ENCODE measurements around the gene CDCA4. TPM values are rescaled to one million over a fixed set of nuclear protein-coding genes. Genes with fewer than 3 reads are reported as not detected.

The CDCA4 gene
- total RNA-seq, 1 donor from 2014 or later, result 33.2 TPM

DNA sequence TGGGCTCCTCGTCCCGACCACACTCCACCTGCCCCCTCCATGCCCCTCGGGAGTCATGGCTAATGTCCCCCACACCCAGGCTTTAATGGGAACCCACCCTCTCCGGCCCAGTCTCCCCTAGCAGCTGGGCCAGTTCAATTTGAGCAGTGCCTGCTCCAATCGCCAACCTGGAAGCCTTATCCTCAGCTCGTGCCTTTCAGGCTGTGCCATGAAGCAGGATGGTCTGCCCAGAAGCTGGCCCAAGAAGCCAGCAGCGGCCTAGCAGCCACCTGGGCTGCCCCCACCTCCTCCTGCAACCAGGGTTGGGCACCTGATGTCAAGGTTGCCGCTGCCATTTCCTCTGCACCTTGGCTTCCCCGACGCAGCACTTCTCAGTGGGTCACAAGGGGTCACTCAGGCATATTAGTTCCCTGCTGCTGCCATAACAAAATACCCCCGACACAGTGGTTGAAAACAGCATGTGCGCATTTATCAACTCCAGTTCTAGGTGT is 37.6 kb downstream of the CDCA4 start:
- H3K4me3 ChIP-seq (ENCODE audit: low read depth, low read length), result no peak overlapping the region
- no peak for DNase-seq (ENCODE audit: low read depth)
- H3K27me3 ChIP-seq (ENCODE audit: control insufficient read depth, insufficient read depth, low read length), result no peaks in the 10 kb centered on the region
- TF ChIP-seq, protein P1, sequence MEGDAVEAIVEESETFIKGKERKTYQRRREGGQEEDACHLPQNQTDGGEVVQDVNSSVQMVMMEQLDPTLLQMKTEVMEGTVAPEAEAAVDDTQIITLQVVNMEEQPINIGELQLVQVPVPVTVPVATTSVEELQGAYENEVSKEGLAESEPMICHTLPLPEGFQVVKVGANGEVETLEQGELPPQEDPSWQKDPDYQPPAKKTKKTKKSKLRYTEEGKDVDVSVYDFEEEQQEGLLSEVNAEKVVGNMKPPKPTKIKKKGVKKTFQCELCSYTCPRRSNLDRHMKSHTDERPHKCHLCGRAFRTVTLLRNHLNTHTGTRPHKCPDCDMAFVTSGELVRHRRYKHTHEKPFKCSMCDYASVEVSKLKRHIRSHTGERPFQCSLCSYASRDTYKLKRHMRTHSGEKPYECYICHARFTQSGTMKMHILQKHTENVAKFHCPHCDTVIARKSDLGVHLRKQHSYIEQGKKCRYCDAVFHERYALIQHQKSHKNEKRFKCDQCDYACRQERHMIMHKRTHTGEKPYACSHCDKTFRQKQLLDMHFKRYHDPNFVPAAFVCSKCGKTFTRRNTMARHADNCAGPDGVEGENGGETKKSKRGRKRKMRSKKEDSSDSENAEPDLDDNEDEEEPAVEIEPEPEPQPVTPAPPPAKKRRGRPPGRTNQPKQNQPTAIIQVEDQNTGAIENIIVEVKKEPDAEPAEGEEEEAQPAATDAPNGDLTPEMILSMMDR (IDR thresholded peaks at IDR 0.05; ENCODE audit: insufficient read depth, low read length, poor library complexity, severe bottlenecking), result no peak
- no peaks in the 10 kb centered on the region for H3K36me3 ChIP-seq (ENCODE audit: control insufficient read depth, insufficient read depth, low read length)

DNA sequence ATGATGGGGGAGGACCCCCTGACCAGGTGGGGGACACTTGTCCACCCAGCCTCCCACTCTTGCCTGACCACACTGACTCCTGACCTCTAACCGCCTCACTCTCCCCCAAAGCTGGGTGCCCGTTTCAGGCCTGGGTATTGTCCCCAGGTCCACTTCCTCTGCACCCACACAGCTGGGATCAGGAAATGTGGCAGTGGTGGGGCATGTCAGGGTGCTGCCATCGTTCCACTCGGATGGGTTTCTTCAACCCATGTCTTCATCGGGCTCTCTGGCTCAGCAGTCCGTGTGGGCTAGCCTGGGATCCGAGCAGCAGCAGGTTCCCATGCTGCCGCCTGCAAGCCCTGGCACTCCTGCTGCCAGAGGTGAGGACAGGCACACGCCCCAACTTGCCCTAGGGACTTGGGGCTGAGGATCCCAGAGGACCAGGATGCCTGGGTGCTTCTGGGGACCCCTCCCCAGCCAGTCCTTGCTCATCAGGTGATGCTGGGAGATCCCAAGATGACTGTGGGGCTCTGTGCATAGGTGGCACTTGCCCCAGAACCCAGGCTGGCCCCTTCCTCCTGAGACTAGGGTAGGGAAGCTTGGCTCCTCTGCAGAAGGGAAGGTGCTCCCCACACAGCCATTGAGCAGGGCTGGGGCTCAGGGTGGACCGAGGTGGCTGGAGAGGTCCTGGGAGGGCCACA is 38.2 kb downstream of the CDCA4 start:
- Histone ChIP-seq H3K27me3 (ENCODE audit: control insufficient read depth, insufficient read depth, low read length) (no peaks in the 10 kb centered on the region), H3K4me3 (ENCODE audit: low read depth, low read length) (no peak overlapping the region), H3K36me3 (ENCODE audit: control insufficient read depth, insufficient read depth, low read length) (no peaks in the 10 kb centered on the region)
- DNase-seq (ENCODE audit: low read depth), result no peak
- TF ChIP-seq, protein P1 (IDR thresholded peaks at IDR 0.05; ENCODE audit: insufficient read depth, low read length, poor library complexity, severe bottlenecking), result no peak

- Histone ChIP-seq H3K4me3 (ENCODE audit: low read depth, low read length) (no peak overlapping the region), H3K27me3 (ENCODE audit: control insufficient read depth, insufficient read depth, low read length) (no peaks in the 10 kb centered on the region), H3K36me3 (ENCODE audit: control insufficient read depth, insufficient read depth, low read length) (no peaks in the 10 kb centered on the region)
- TF ChIP-seq, protein P1 (IDR thresholded peaks at IDR 0.05; ENCODE audit: insufficient read depth, low read length, poor library complexity, severe bottlenecking), result no peak
- no peak for DNase-seq (ENCODE audit: low read depth)
These were observed 39.0 kb downstream of the CDCA4 start for GRCh38 chr14:104981699-104982541.

DNA sequence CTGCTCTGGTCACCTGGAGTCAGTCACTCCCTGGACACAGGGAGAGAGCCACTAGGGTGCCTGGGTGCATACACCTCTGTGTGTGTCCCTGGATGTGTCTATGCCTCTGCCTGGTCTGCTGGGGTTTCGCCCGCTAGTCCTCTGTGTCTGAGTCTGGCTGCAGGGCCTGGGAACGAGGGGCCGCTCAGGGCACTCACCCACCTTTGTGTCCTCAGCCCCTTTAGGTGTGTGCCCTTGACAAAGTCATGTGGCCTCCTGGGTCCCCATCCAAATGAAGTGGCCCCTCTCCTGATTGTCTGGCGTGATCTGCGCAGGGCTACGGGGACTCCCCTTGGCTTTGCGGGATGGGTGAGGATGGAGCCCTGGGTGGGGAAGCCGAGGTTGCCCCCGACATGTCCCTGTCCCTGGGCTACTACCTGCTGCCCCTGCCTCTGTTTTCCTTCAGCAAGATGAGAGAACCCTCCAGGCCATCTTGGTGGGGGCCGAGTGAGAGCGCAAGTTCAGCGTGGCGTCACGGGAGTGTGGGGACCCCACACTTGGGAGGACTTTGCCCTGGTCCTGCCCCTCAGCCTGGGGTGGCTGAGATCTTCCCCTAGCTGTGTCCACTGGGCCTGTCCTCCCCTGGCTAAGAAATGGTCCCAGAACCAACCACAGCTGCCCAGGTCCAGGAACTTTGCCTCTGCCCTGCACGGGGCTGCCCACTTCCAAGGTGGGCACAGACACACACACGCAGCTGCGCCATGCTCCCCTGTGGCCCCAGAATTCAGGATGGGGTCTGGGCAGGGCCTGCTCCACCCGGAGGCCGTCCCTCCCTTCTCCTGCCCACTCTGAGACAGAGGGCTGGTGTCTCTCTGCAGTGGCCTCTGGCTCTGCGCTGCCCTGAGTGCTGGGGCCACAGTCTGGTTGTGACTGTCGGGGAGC is 40.0 kb downstream of the CDCA4 start:
- TF ChIP-seq, protein P1 (IDR thresholded peaks at IDR 0.05; ENCODE audit: insufficient read depth, low read length, poor library complexity, severe bottlenecking), result no peak
- Histone ChIP-seq H3K36me3 (ENCODE audit: control insufficient read depth, insufficient read depth, low read length) (no peaks in the 10 kb centered on the region), H3K27me3 (ENCODE audit: control insufficient read depth, insufficient read depth, low read length) (no peaks in the 10 kb centered on the region), H3K4me3 (ENCODE audit: low read depth, low read length) (no peak overlapping the region)
- DNase-seq (ENCODE audit: low read depth), result no peak

DNA sequence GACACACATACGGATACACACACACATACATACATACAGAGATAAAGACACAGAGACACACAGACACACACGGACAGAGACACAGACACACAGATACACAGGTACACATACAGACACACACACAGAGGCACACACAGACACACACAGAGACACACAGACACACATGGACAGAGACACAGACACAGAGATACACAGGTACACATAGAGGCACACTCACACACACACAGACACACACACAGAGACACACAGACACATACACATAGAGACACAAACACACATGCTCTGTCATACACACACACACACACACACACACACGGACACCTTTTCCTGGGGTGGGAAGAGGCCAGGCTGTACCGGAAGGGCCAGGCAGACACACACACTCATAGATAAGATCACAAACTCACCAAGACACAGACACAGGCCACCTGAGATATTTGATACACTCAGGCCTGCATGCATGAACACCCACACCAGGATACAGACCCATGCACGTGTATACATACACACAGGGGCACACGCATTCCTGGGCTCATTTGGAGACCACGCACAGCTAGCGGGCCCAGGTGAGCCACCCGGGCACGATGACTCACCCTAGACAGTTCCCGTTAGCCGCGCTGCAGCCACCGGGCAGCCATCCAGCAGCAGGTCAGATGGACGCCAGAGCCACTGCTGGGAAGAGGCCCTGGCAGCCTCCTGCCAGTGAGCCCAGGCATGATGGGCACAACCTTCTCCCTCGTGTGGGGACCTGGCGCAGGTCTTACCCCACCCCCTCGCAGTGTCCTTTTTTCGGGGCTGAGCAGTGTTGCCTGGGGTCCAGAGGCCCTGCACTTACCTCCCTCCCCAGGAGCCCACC is 40.9 kb downstream of the CDCA4 start:
- no peak overlapping the region for H3K4me3 ChIP-seq (ENCODE audit: low read depth, low read length)
- DNase-seq (ENCODE audit: low read depth), result no peak
- H3K27me3 ChIP-seq (ENCODE audit: control insufficient read depth, insufficient read depth, low read length), result no peaks in the 10 kb centered on the region
- TF ChIP-seq, protein P1 (IDR thresholded peaks at IDR 0.05; ENCODE audit: insufficient read depth, low read length, poor library complexity, severe bottlenecking), result no peak
- H3K36me3 ChIP-seq (ENCODE audit: control insufficient read depth, insufficient read depth, low read length), result no peaks in the 10 kb centered on the region

Measured in kidney epithelial cell (primary cell).